BJ (cell line): ENCODE data around the gene EVC. TPM values are rescaled to one million over a fixed set of nuclear protein-coding genes. Genes with fewer than 3 reads are reported as not detected.
A peak's percentile ranks its signal among the peaks of the same experiment; 100 is the strongest.

Experiments used
- CTCF ChIA-PET: fragments of 350-600 bp; formaldehyde crosslinking; extraction: SDS; loops from one replicate; lab custom pipeline; 2021; ENCODE audit warnings: antibody characterized with exemption, inconsistent platforms; lab: Yijun Ruan, JAX
- POLR2A ChIA-PET: fragments of 300-600 bp; sonication (Branson Sonifier 250); formaldehyde crosslinking; extraction: SDS; loops from one replicate; lab custom pipeline; 2021; ENCODE audit warnings: antibody characterized with exemption; lab: Charles Lee
- DNase-seq: peaks from one replicate; pipeline ENCODE4 v3.0.0-alpha.2; 2011; ENCODE audit warnings: low read depth
- H3K27me3 ChIP-seq: 2 replicates; pipeline ENCODE4 v1.6.0; 2011; ENCODE audit warnings: low read length; ENCODE audit not compliant: control insufficient read depth, insufficient read depth
- H3K36me3 ChIP-seq: 2 replicates; pipeline ENCODE4 v1.5.1; 2011; ENCODE audit warnings: low read length; ENCODE audit not compliant: control insufficient read depth, insufficient read depth
- H3K4me3 ChIP-seq: 2 replicates; pipeline ENCODE4 v1.5.1; 2011; ENCODE audit warnings: low read depth, mild to moderate bottlenecking, control low read depth, low read length
- CTCF ChIP-seq: IDR thresholded peaks from 2 replicates; pipeline ENCODE4 v1.5.1; 2011; ENCODE audit warnings: low read depth, mild to moderate bottlenecking, control low read depth, inconsistent platforms, low read length, moderate library complexity; ENCODE audit not compliant: insufficient read depth
- polyA plus RNA-seq: library from polyadenylated mRNA; depleted of rRNA; stranded (reverse); fragments of >200 nt; gene quantifications from 2 replicates; pipeline ENCODE4 v1.2.3, GENCODE V29; 2011; rRNA removed

Gene EVC
- polyA plus RNA-seq, 1 experiment = 12.8 TPM

DNA sequence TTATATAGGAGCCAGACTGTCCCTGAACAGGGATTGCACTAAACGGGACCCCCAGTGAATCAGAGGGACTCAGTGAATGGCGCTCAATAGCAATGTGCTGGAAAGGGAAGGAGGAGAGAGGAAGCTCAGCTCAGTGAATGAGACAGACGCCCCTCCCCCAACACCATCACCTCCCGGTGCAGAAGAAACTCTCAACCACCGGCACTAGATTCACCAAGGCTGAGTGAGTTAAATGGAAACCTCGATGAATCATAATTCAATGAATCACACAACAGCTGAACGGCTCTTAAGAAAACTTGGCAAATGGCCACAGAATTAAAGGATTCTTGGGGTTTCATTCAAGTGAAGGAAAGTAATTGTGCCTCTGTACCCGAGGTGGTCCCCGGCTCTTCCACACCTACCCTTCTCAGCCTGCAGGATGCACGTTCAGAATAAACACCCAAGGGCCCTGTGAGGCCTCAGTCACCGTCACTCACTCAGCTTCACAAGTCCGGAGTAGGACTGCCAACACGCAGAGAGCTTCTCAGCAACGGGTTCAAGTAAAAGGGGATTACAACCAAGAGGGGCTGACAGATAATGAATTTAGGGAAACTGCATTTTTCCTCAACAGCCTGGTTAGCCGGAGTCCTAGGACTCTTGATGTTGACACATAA, 152.6 kb downstream of the EVC start:
- POLR2A ChIA-PET = no interaction called here
- no peak overlapping the region for H3K4me3 ChIP-seq
- peaks cover 4% of the 10 kb centered on the region; the same call in 1 of the 2 replicates for H3K27me3 ChIP-seq
- TF ChIP-seq CTCF = no peak
- H3K36me3 ChIP-seq = no peaks in the 10 kb centered on the region
- CTCF ChIA-PET = interaction anchor here (1.1 kb wide), 1 partner anchor 134 kb away, joined by 3 read pairs; no protein-coding TSS in a partner anchor
- DNase-seq = peak; percentile 15

Other genes with a start within 250 kb of the EVC start
- gene EVC2, start 2.6 kb upstream of the EVC start, polyA plus RNA-seq = 2.2 and 2.3 TPM in 2 replicates
- 0.02 and 0.09 TPM in 2 replicates for gene CRMP1, start 181.9 kb downstream of the EVC start, polyA plus RNA-seq